ENCODE data around the gene SLC22A4. TPM values are rescaled to one million over a fixed set of nuclear protein-coding genes. Genes with fewer than 3 reads are reported as not detected.

Gene SLC22A4
- total and polyA plus RNA-seq, 2 experiments from 2014 or later: 1.4 to 3.3 TPM

GRCh38 chr5:132269635-132270334, 24.4 kb upstream of the SLC22A4 start:
- Histone ChIP-seq H3K79me2 (no peaks in the 10 kb centered on the region), H3K9me3 (ENCODE audit: low read depth) (no peaks in the 10 kb centered on the region), H3K9me2 (replicated peaks; ENCODE audit: insufficient read depth) (no peaks in the 10 kb centered on the region), H3K27ac (no peak overlapping the region), H3K36me3 (replicated peaks; ENCODE audit: insufficient read depth, low read depth) (no peaks in the 10 kb centered on the region), H4K20me1 (ENCODE audit: insufficient read depth, poor library complexity, severe bottlenecking) (no peaks in the 10 kb centered on the region), H3K4me3 (no peak overlapping the region), H3K4me1 (ENCODE audit: insufficient read depth) (peaks cover 13% of the 10 kb centered on the region), H2AFZ (no peak overlapping the region), H3K27me3 (no peaks in the 10 kb centered on the region), H3K4me2 (no peak overlapping the region)
- WGBS (ENCODE audit: low lambda C conversion rate, missing lambda C conversion rate): 91% methylated on average over 3 of the region's 3 CpGs
- DNase-seq (ENCODE audit: low spot score): no peak
- TF ChIP-seq EZH2 (IDR thresholded peaks at IDR 0.05; ENCODE audit: borderline replicate concordance) (no peak), EZH2phosphoT487 (IDR thresholded peaks at IDR 0.05; ENCODE audit: low read depth, severe bottlenecking, unreplicated experiment) (no peak), CTCF (IDR thresholded peaks at IDR 0.05; ENCODE audit: poor library complexity) (no peak)

GRCh38 chr5:132270335-132270665, 23.9 kb upstream of the SLC22A4 start:
- no peaks in the 10 kb centered on the region for H3K9me3 ChIP-seq (ENCODE audit: low read depth)
- H3K27ac ChIP-seq: no peak overlapping the region
- no peak overlapping the region for H3K4me2 ChIP-seq
- H3K4me3 ChIP-seq: no peak overlapping the region
- H3K79me2 ChIP-seq: no peaks in the 10 kb centered on the region
- 94% methylated on average over 1 of the region's 1 CpG for whole genome bisulfite sequencing (ENCODE audit: low lambda C conversion rate, missing lambda C conversion rate)
- peaks cover 8% of the 10 kb centered on the region for H3K4me1 ChIP-seq (ENCODE audit: insufficient read depth)
- no peaks in the 10 kb centered on the region for H3K36me3 ChIP-seq (replicated peaks; ENCODE audit: insufficient read depth, low read depth)
- no peaks in the 10 kb centered on the region for H3K9me2 ChIP-seq (replicated peaks; ENCODE audit: insufficient read depth)
- H4K20me1 ChIP-seq (ENCODE audit: insufficient read depth, poor library complexity, severe bottlenecking): no peaks in the 10 kb centered on the region
- no peak for TF ChIP-seq EZH2 (IDR thresholded peaks at IDR 0.05; ENCODE audit: borderline replicate concordance)
- DNase-seq (ENCODE audit: low spot score): no peak
- no peak overlapping the region for H2AFZ ChIP-seq
- no peaks in the 10 kb centered on the region for H3K27me3 ChIP-seq

- Histone ChIP-seq H2AFZ (no peak overlapping the region), H3K4me2 (no peak overlapping the region), H3K4me1 (ENCODE audit: insufficient read depth) (peaks cover 5% of the 10 kb centered on the region), H3K36me3 (replicated peaks; ENCODE audit: insufficient read depth, low read depth) (no peaks in the 10 kb centered on the region), H3K4me3 (no peak overlapping the region), H3K27me3 (no peaks in the 10 kb centered on the region), H3K79me2 (no peaks in the 10 kb centered on the region), H3K9me2 (replicated peaks; ENCODE audit: insufficient read depth) (no peaks in the 10 kb centered on the region), H4K20me1 (ENCODE audit: insufficient read depth, poor library complexity, severe bottlenecking) (no peaks in the 10 kb centered on the region), H3K9me3 (ENCODE audit: low read depth) (no peaks in the 10 kb centered on the region), H3K27ac (no peak overlapping the region)
- no peak for TF ChIP-seq CTCF (IDR thresholded peaks at IDR 0.05; ENCODE audit: poor library complexity)
- TF ChIP-seq EZH2 (IDR thresholded peaks at IDR 0.05; ENCODE audit: borderline replicate concordance): no peak
- TF ChIP-seq EZH2phosphoT487 (IDR thresholded peaks at IDR 0.05; ENCODE audit: low read depth, severe bottlenecking, unreplicated experiment): no peak
- 83% methylated on average over 6 of the region's 6 CpGs for WGBS (ENCODE audit: low lambda C conversion rate, missing lambda C conversion rate)
- DNase-seq (ENCODE audit: low spot score): no peak
Measured at GRCh38 chr5:132270706-132271105, 23.5 kb upstream of the SLC22A4 start.

GRCh38 chr5:132271251-132272246, 22.6 kb upstream of the SLC22A4 start:
- Histone ChIP-seq H2AFZ (no peak overlapping the region), H3K27me3 (no peaks in the 10 kb centered on the region), H3K9me2 (replicated peaks; ENCODE audit: insufficient read depth) (no peaks in the 10 kb centered on the region), H3K36me3 (replicated peaks; ENCODE audit: insufficient read depth, low read depth) (no peaks in the 10 kb centered on the region), H3K79me2 (no peaks in the 10 kb centered on the region), H3K4me1 (ENCODE audit: insufficient read depth) (no peaks in the 10 kb centered on the region), H3K4me2 (no peak overlapping the region), H3K27ac (no peak overlapping the region), H3K9me3 (ENCODE audit: low read depth) (no peaks in the 10 kb centered on the region), H3K4me3 (no peak overlapping the region), H4K20me1 (ENCODE audit: insufficient read depth, poor library complexity, severe bottlenecking) (no peaks in the 10 kb centered on the region)
- WGBS (ENCODE audit: low lambda C conversion rate, missing lambda C conversion rate): 95% methylated on average over 53 of the region's 77 CpGs
- no peak for TF ChIP-seq CTCF (IDR thresholded peaks at IDR 0.05; ENCODE audit: poor library complexity)
- no peak for TF ChIP-seq EZH2 (IDR thresholded peaks at IDR 0.05; ENCODE audit: borderline replicate concordance)
- no peak for TF ChIP-seq EZH2phosphoT487 (IDR thresholded peaks at IDR 0.05; ENCODE audit: low read depth, severe bottlenecking, unreplicated experiment)
- no peak for DNase-seq (ENCODE audit: low spot score)

Measured in hepatocyte (in vitro differentiated cells).